HG03571 (cell line): Measurements from ENCODE around the gene ZNF598.

Experiments
- ATAC-seq: cut with Tn5 transposase; IDR thresholded peaks from one replicate; pipeline ENCODE4 v1.9.1; 2021; ENCODE audit not compliant: unreplicated experiment

Gene ZNF598

DNA sequence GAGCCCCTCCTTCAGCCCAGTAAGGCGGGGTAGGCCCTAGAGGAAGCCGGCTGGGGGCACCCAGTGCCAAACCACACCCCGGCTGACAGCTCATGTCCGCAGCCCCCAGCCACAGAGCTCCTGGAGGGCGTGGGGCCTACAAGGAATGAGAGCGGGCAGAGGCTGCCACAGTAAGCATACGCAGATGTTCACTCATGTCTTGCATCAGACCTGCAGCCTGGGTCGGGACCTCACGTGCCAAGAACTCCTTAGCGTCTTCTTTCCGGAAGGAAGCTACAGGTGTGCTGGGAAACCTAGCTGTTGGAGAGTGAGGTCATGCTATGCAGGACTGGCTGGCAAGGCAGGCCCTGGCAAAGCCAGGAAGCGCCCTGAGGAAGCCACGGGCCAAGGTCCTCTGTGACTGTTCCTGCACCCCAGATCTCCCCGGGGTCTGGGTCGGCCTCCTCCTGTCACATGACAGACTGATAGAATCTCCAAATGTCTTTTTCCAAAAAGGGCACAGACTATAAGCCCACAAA lies 1.6 kb downstream of the ZNF598 start:
- no peak for ATAC-seq

GRCh38 chr16:2007081-2007836 lies 2.4 kb downstream of the ZNF598 start:
- no peak for ATAC-seq

DNA sequence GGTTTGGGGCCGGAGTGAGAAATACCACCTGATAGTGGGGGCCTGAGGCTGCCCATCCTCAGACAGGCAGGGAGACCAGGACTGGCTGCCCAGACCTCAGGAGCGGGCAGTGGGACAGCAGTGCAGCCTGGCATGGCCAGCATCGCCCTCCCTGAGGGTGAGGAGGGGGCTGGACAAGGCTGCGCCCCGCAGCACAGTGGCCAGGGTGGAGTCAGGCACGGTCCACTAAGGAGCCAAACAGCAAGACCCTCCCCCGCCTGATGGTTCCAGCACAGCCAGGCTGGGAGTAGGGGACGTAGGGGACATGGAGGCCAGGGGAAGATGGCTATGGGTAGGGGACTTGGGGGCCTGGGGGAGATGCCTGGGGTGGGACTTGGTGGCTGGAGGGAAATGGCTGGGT lies 3.3 kb downstream of the ZNF598 start:
- no peak for ATAC-seq

- no peak for ATAC-seq
Measured at GRCh38 chr16:2005646-2006045, 4.0 kb downstream of the ZNF598 start.

- ATAC-seq, result no peak
Measured at GRCh38 chr16:2004795-2005517, 4.7 kb downstream of the ZNF598 start.

DNA sequence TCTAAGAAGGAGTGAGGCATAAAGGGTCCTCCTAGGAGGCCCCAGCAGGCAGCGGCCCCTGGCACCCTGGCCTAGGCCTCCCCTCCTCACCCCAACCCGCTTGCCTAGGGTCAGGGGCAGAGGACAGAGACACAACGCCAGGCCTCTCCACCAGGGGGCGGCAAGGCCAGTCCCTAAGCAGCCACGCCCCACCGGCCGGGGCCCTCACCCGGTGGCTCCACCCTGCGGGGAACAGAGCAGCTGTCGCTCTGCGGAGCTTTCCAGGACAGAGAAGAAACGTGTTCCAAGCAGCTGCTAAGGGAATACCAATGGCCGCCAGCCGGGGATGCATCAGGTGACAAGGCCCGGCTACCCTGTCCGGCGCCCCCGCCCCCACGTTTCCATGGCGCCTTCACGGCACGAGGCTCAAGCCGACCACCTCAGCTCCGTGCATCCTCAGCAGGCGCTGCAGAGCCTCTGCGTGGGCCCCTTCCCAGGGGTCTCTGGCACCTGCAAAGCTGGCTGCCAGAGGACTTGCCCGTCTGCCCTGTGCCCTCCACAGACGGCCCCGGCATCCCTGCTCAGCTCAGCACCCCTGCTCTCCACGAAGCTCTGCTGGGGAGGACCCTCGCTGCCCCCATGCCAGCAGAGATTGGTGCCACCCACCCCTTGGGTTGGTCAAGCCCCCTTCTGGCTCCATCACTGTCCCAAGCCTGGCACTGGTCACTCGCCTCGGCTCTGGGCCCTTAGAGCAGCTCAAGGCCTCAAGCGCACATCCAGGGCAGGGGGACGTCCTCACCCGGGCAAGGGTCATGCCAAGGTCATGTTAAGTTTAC lies 5.6 kb downstream of the ZNF598 start:
- ATAC-seq, result peak; percentile 48

GRCh38 chr16:2003231-2003826 lies 6.3 kb downstream of the ZNF598 start:
- no peak for ATAC-seq

DNA sequence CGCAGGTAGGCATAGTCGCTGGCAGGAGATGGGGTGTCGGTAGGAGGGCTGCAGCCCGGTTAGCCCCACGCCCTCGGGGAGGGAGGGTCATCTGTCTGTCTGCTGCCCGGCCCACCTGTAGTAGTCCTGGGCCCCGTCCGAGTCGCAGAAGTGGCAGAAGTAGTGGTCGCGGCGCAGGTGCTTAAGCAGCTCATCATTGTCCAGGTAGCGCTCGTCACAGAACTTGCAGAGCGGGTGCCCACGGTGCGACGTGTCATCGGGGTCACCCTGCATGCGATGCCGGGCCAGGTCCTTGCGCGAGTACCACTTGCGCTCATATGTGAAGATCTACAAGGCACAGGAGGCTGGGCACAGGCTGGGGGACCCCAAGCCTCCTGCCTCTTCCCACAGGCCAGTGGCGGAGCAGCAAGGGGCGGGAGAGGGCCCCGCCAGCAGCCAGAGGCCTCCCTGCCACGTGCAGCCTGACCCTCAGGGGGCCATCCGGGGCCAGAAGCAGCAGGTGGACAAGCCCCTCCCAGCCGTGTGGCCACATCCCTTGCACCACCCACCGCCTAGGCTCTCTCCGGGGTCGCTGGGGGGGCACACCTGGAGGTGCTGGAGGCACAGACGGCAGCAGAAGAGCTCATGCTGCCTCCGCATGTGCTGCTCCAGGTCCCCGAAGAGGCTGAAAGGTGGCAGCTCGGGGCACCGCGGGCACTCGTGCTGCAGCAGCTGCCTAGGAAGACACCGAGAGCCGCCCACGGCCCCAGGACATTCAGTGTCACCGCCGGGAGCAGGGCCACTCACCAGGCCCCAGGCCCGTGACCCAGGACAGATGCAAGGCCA lies 7.0 kb downstream of the ZNF598 start:
- ATAC-seq, result no peak

DNA sequence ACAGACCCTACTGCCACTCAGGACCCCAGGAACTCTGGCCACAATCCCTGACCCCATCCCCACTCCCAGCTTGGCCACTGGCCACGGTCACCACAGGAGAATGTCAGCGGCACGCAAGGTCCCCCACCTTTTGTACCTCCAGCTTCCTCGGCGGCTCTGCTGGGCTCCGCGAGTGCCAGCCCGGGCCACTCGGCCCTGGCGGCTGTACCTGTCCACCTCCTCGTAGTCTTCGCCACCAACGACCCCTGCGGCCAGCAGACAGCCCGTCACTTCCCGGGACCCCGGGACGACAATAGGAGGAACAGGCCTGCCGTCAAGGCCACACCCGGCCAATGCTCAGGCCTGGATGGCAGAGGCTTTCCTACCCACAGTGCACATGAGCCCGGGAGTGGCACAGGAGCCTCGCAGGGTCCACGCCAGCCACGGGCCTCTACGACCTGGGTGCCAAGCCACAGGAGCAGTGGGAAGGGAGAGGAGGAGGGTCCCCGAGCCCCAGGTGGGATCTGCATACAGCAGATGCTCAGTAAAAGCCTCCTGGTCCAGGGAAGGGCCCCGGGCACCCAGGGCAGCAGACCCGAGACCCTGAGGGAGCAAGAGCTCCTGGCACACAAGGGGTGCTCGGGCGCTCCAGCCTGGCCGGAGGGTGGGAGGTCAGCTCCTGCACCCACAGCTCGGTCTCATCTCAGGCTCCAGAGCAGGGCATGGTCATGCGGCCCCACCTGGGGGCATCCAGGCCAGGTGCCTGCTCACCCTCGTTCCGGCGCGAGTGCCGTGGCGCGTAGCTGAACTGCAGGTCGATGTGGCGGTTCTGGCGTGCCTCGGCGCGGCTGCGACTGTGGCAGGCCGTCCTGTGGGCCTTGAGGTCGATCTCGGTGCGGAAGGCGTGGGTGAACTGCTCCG lies 7.9 kb downstream of the ZNF598 start:
- ATAC-seq, result no peak

DNA sequence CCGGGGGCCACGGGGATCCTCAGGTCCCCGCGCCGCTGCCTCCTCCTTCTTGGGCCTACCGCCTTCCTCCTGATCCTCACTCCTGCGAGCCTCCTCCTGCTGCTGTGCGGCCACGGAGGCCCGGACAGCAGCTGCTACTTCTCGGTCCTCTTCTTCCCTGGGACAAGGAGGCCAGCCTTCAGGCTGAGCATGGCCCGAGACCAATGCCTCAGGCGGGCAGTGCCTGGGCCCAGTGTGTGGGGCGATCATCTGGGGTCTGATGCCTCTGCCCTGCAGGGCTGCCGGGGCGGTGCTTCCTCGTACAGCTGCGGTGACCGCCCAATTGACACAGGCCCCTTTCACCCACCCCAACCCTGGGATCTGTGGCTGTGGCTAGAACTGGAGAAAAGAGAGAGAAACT lies 8.6 kb downstream of the ZNF598 start:
- no peak for ATAC-seq

GRCh38 chr16:1999866-2000514 lies 9.6 kb downstream of the ZNF598 start:
- no peak for ATAC-seq

- no peak for ATAC-seq
Measured at GRCh38 chr16:1998852-1999801, 10.5 kb downstream of the ZNF598 start.

DNA sequence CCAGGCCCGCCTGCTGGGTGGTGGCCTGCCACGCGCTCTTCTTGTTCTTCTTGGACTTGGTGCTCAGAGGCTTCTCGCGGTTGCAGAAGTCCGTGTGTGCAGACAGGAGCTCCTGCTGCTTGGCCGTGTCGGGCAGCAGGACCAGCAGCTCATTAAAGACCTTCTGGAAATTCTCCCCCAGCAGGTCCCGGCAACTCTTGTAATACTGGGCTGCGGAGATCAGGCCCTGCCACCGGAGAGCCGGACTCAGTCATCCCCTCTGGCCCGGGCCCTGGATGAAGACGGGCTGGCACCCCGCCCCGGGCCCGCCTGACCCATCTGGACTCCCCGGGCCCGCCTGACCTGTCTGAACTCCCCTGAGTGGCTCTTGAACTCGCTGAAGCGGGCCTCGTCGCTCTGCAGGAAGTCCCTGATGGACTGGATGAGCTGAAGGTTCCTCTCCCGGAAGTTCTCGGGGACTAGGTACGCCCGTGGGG lies 11.2 kb downstream of the ZNF598 start:
- no peak for ATAC-seq

- ATAC-seq, result no peak
Measured at GRCh38 chr16:1997494-1998359, 11.9 kb downstream of the ZNF598 start.

GRCh38 chr16:1993731-1994131 lies 15.9 kb downstream of the ZNF598 start:
- ATAC-seq, result no peak

- no peak for ATAC-seq
Measured at GRCh38 chr16:1992704-1993317, 16.8 kb downstream of the ZNF598 start.
